Keratinocyte (primary cell): ENCODE data around the gene GRIK2.

Experiments used
- EZH2 ChIP-seq: IDR thresholded peaks from one replicate; pipeline ENCODE4 v1.6.1; 2012; ENCODE audit warnings: inconsistent platforms, mild to moderate bottlenecking, low read length, moderate library complexity
- TF ChIP-seq, protein P1 (sequence below), 3 experiments: IDR thresholded peaks in 1 of 3; conservative IDR thresholded peaks in 1 of 3; optimal IDR thresholded peaks in 1 of 3; 2 replicates in 2 of 3; 3 replicates in 1 of 3; pipeline versions ENCODE3 to v1.5.1; 2011; ENCODE audit warnings: low read length in 3 of 3, mild to moderate bottlenecking in 3 of 3, moderate library complexity in 2 of 3, control low read depth in 1 of 3, inconsistent platforms in 1 of 3; ENCODE audit not compliant: insufficient read depth in 2 of 3; ENCODE audit errors: extremely low read depth in 1 of 3

- TF ChIP-seq, protein P1, sequence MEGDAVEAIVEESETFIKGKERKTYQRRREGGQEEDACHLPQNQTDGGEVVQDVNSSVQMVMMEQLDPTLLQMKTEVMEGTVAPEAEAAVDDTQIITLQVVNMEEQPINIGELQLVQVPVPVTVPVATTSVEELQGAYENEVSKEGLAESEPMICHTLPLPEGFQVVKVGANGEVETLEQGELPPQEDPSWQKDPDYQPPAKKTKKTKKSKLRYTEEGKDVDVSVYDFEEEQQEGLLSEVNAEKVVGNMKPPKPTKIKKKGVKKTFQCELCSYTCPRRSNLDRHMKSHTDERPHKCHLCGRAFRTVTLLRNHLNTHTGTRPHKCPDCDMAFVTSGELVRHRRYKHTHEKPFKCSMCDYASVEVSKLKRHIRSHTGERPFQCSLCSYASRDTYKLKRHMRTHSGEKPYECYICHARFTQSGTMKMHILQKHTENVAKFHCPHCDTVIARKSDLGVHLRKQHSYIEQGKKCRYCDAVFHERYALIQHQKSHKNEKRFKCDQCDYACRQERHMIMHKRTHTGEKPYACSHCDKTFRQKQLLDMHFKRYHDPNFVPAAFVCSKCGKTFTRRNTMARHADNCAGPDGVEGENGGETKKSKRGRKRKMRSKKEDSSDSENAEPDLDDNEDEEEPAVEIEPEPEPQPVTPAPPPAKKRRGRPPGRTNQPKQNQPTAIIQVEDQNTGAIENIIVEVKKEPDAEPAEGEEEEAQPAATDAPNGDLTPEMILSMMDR (optimal IDR thresholded peaks at IDR 0.05 in 1 of 3, IDR thresholded peaks at IDR 0.05 in 1 of 3, conservative IDR thresholded peaks at IDR 0.05 in 1 of 3; ENCODE audit: extremely low read depth in 1 of 3, insufficient read depth in 2 of 3, low read length in 3 of 3), result no peak
- TF ChIP-seq EZH2, result no peak
Observed at GRCh38 chr6:101454106-101454676, 60.7 kb downstream of the GRIK2 start.
